GDM1 (cell line): Measurements from ENCODE around the gene TMC1.
"Not testable (repeated sequence)": the region's sequence is repeated elsewhere in the genome, so short reads cannot be mapped to it uniquely, and the experiment has no call there.

Experiments
- DNase-seq: peaks from one replicate; lab custom pipeline; 2025; lab: John Stamatoyannopoulos, UW

The TMC1 gene

GRCh38 chr9:72526901-72527800, 5.7 kb downstream of the TMC1 start:
- no peak for DNase-seq

- DNase-seq: no peak
Measured at GRCh38 chr9:72527801-72528195, 6.4 kb downstream of the TMC1 start.

GRCh38 chr9:72529531-72529930, 8.1 kb downstream of the TMC1 start:
- DNase-seq: no peak

GRCh38 chr9:72533322-72533721, 11.9 kb downstream of the TMC1 start:
- no peak for DNase-seq

DNA sequence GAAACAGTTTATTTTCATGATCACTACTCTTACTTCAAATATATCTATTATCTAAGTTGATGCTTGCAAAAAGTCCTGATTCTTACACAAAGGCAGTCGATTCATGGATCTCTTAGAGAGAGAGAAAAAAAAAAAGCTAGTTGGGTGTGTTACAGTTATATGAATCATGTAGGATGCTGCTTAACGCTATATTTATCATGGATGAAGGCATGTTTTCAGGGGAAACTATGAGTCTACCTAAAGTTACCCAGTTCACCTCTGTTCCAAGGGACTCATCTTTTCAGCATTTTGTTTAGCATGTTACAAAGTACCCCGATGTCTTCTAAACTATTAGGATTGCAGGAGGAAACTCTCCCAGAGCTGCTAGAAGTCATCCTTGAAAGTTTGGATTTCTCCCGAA, 13.5 kb downstream of the TMC1 start:
- DNase-seq: no peak

- no peak for DNase-seq
Measured at GRCh38 chr9:72537011-72537545, 15.7 kb downstream of the TMC1 start.

DNA sequence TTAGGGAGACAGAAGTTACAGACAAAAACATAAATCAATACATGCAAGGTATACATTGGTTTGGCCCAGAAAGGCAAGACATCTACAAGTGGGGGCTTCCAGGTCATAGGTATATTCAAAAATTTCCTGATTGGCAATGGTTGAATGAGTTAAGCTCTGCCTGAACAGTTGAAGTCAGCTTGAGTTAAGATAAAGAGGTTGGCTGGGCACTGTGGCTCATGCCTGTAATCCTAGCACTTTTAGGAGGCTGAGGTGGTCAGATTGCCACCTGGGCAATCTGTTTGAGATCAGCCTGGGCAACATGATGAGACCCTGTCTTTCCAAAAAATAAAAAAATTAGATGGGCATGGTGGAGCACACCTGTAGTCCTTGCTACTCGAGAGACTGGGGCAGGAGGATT, 16.3 kb downstream of the TMC1 start:
- DNase-seq: no peak

- no peak for DNase-seq
Measured at GRCh38 chr9:72538921-72539702, 17.7 kb downstream of the TMC1 start.

- DNase-seq: no peak
Measured at GRCh38 chr9:72539824-72540347, 18.5 kb downstream of the TMC1 start.

- no peak for DNase-seq
Measured at GRCh38 chr9:72540348-72540873, 19.0 kb downstream of the TMC1 start.

DNA sequence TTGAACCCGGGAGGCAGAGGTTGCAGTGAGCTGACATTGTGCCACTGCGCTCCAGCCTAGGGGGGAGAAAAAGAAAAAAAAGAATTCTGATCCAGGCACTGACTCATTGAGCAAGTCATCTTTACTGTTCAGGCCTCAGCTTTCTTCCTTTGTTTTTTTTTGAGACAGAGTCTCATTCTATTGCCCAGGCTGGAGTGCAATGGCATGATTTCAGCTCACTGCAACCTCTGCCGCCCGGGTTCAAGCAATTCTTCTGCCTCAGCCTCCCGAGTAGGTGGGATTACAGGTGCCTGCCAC, 21.1 kb downstream of the TMC1 start:
- DNase-seq: not testable (repeated sequence)

GRCh38 chr9:72542917-72543316, 21.5 kb downstream of the TMC1 start:
- DNase-seq: no peak

DNA sequence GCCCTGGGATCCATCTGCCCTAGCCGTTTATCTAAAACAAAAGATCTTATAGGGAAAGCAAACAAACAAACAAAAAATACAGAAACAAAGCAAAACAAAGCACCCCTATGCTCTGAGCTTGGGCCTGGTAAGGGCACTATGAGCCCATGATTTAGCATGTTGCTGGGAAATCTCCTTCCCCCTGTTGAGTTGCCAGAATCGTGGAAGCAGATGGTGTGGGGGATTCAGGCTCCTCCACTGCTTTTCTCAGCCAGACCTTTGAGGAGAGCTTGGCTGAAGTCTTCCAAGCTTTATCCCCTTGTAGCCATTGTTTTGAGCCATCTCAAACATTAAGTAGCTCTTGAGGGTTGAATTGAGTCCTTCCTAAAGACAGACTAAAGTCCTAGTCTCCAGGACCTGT, 29.9 kb downstream of the TMC1 start:
- DNase-seq: no peak

DNA sequence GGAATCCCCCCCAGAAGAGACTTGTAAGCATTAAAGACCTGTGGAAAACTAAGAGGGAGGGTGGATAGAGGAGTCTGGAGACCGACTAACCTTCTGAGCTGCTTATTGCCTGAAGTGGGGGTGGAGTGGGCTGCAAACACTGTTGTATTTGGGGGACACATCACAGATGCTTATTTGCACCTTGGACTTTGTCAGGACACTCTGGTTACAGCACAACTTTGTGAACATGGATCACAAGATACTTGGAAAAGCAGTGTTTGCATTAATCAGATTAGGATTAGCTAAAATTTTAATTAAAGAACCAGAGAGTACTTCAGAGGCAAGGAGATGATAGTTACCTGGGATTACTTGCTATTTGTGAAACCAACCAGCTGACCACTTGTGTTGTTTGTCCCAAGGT, 30.9 kb downstream of the TMC1 start:
- no peak for DNase-seq

- no peak for DNase-seq
Measured at GRCh38 chr9:72554221-72554641, 32.8 kb downstream of the TMC1 start.

GRCh38 chr9:72557549-72557948, 36.1 kb downstream of the TMC1 start:
- no peak for DNase-seq

- no peak for DNase-seq
Measured at GRCh38 chr9:72560086-72560485, 38.7 kb downstream of the TMC1 start.

DNA sequence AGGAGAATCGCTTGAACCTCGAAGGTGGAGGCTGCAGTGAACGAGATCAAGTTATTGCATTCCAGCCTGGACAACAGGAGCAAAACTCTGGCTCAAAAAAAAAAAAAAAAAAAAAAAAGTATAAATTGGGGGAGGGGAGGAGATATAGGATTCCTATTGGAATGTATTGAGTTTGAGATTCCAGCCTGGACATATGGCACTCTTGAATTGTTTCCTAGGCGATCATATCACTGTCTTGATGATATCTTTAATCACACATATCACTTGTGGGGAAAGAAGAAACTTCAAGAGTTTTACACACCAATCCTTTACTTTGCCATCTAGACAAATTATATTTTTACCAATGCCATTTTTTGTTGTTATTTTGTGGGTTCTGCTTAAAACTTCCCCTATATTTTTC, 42.4 kb downstream of the TMC1 start:
- DNase-seq: no peak

- no peak for DNase-seq
Measured at GRCh38 chr9:72564479-72565281, 43.3 kb downstream of the TMC1 start.

- DNase-seq: no peak
Measured at GRCh38 chr9:72565535-72565934, 44.1 kb downstream of the TMC1 start.

DNA sequence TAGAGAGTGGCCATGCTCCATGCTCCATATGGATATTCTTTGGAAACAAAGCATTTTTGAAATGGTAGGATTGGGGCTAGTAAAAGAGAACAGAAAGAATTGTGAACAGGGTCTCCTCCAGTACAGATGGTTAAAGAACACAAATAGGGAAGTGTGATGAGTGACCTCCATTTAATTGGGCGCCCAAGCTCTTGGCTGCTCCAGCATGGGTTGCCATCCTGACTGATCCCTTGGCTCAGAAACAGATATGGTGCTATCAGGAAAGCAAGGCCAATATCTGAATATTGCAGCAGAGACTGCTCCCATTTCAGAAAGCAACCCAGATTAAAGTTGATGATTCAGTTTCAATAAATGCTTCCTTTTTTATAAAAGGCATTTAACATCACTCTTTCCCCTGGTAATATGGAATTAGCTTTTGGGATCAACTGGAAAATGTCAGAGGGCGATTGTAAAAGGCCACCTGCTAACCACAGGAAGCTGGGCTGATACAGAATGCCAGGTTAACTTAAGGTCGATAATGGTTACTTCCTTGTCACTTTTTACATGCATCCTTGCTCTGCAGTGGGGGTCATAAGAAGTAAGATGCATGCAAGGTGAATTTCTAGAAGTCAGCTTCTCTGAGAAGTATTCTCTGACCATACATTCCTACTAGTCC, 52.9 kb downstream of the TMC1 start:
- no peak for DNase-seq
